GM12864 (cell line): Measurements from ENCODE around the gene SNRNP200.

ENCODE experiments used
- DNase-seq: peaks from one replicate; pipeline ENCODE4 v3.0.0-alpha.2; 2011; ENCODE audit warnings: low read depth
- H3K4me3 ChIP-seq: 2 replicates; pipeline ENCODE4 v1.5.1; 2011; ENCODE audit warnings: mild to moderate bottlenecking, low read depth, low read length, control low read depth
- TF ChIP-seq, protein P1 (sequence below): IDR thresholded peaks from 2 replicates; pipeline ENCODE4 v1.5.1; 2011; ENCODE audit warnings: low read depth, mild to moderate bottlenecking, moderate library complexity, low read length, control low read depth, inconsistent platforms; ENCODE audit errors: missing control alignments

SNRNP200 gene

DNA sequence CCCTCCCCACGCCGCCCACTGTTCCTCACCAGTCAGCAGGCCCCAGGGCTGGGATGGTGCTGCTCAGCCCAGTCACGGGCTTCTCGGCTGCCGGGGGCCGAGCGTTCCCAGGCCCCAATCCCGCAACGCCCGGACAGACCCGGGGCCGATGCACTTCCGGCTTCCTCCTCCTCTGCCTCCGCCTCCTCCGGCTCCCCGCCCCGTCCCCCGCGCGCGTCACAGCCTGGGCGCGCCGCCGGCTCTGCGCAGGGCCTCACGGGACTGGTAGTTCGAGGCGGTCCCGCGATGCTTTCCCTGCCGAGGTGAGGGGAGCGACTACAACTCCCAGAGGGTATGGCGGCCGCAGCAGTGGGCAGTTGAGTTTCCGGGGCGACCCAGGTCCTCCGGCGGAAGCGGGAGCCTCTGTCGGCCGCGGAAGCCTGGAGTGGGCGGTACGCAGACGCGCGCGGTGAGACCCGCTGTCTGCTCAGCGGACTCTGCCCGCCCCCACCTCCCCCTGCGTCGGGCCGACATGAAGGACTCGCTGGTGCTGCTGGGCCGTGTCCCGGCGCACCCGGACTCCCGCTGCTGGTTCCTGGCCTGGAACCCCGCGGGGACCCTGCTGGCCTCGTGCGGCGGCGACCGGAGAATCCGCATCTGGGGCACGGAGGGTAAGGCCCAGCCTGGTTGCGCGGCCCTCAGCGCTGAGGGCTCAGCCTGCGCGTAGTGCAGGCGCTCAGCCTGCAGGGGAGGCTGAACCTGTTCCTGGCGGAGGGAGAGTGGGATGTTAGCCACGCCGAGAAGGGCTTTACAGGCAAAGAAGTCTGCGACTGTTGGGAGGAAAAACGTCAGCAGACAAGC, 39.3 kb downstream of the SNRNP200 start, which contains the start of the genes CIAO1 and TMEM127:
Gene CIAO1, plus strand, starts transcription at position 386 of the 840 bp plus-strand sequence. Its CDS starts 126 bp downstream, at position 512.
Gene TMEM127, minus strand, starts transcription at position 158 of the 840 bp plus-strand sequence. CDS start 616 bp downstream, outside the sequence.
- TF ChIP-seq, protein P1, sequence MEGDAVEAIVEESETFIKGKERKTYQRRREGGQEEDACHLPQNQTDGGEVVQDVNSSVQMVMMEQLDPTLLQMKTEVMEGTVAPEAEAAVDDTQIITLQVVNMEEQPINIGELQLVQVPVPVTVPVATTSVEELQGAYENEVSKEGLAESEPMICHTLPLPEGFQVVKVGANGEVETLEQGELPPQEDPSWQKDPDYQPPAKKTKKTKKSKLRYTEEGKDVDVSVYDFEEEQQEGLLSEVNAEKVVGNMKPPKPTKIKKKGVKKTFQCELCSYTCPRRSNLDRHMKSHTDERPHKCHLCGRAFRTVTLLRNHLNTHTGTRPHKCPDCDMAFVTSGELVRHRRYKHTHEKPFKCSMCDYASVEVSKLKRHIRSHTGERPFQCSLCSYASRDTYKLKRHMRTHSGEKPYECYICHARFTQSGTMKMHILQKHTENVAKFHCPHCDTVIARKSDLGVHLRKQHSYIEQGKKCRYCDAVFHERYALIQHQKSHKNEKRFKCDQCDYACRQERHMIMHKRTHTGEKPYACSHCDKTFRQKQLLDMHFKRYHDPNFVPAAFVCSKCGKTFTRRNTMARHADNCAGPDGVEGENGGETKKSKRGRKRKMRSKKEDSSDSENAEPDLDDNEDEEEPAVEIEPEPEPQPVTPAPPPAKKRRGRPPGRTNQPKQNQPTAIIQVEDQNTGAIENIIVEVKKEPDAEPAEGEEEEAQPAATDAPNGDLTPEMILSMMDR = peak; percentile 58
- peak within 1 kb of the TSS; percentile 76 for H3K4me3 ChIP-seq
- DNase-seq = peak; percentile 89

DNA sequence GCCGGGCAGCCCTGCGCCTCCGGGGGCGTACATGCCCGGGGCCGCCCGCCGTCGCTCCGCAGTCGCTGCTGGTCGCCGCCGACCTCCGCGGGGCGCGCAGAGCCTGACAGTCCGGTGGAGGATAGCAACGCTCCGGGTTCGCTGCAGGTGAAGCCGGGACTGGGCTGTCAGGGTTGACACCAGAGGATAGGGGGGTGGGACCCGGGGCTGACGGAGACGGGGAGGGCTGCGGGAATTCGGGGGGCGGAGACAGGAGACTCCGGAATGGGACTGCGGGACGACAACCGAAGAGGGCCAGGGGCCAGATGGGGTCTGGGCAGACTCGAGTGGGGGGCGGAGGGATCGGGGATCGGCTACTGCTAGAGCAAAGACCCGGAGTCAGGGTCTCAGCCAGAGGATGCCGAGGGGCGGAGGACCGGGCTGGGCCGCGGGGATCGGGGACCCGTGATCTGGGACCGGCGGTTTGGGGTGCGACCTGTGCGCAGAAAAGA, 40.0 kb downstream of the SNRNP200 start:
- DNase-seq = no peak
- TF ChIP-seq, protein P1 = no peak
- H3K4me3 ChIP-seq = peak overlapping the region; percentile 76

DNA sequence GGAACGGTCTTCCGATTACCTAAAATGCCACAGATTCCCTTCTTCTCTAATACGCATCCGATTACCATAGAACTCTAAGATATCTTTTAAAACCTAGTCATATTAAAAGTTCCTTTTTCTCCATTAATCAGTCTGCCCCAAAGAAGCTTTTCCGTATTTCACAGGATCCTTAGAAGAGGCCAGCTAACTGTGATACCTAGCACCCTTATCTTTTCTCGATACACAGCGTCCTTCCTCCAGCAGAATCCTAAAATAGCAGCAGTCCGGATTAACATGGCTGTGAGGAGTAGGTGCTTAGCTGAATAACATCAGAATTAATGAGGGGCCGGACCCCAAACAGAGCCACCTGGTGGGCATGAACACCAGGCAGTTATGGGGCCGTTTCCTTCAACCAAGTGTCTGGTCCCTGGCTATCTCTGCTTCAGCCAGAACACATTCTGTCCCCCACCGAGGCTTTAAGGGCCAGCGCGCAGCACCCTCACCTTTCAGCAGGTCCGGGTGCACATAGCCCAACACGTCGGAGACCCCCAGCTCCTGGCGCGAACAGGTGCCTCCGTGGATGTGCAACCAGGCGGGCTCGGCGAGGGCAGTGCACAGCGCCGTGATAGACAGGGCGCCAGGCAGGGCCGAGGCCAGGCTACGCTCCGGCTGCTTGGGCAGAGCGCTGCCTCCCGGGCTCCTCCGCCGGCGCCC, 40.5 kb downstream of the SNRNP200 start:
- DNase-seq = no peak
- TF ChIP-seq, protein P1 = peak; percentile 67
- H3K4me3 ChIP-seq = peak overlapping the region; percentile 76

DNA sequence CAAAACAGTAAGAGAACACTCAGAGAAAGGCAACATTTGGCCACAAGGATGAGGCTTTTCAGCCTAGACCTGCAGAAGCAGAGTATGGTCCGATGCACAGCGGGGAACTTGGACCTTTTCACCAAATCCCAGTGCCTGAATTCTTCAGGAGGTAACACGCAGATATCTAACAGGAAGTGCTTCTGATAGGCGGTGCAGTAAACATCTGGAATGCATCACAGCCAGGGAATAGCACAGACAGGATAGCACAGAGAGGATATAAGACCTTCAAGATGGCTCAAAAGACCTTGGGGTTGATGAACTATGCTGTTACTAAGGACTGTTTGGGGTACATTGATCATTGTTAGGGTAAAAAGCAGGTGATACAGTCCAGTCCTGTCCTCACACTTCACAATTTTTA, 41.3 kb downstream of the SNRNP200 start:
- H3K4me3 ChIP-seq = peak overlapping the region; percentile 76
- DNase-seq = no peak
- TF ChIP-seq, protein P1 = no peak

DNA sequence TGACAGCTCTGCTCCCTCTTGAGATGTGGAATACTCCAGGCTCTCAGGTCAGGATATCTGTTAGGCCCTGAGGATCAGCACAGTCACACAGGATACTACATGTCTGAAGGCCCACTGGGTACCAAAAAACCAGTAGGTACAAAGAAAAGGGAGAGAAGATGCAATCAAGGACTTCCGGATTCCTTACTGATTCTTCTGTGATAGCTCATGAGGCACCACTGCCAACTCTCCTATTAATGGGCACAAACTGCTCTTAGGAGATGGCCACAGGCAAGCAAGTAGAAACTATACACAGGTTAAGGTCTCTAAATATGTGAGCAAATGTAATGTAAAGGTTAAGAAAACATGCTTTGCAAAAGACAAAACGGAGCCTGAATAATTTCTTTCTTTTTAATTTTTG, 43.0 kb downstream of the SNRNP200 start:
- DNase-seq = no peak
- TF ChIP-seq, protein P1 = no peak

DNA sequence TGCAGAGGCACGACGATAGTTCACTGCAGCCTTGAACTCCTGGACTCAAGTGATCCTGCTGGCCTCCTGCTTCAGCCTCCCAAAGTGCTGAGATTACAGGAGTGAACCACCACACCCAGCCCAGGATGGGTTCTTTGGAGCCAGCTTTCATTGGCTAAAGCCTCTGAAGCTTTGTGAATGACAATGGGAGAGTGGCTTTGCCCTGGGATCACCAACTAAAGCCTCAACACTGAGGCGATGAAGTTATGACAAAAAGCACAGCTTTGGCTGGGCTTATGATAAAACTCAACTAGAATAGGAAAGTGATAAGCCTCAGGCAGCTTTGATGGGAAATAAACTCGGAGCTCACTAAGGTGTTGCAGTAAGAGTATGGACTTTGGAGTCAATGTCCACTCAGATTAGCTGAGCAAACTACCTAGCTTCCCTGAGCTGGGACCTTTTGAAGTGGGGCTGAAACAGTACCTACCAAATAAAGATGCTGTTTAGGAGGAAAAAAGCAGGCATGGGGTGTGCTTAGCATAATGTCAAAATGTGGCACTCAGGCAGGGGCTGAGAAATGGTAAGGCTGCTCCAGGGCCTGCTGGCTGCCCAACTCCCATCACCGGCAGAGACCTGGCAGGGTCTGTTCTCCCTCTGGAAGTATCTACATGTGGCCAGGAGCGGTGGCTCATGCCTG, 43.9 kb downstream of the SNRNP200 start:
- H3K4me3 ChIP-seq = no peak overlapping the region
- TF ChIP-seq, protein P1 = no peak
- DNase-seq = no peak

More for the DNA sequence above, 43.0 kb downstream of the SNRNP200 start:
- no peak overlapping the region for H3K4me3 ChIP-seq
